Measurements from ENCODE around the gene GRK2. TPM values are rescaled to one million over a fixed set of nuclear protein-coding genes. Genes with fewer than 3 reads are reported as not detected.
A peak's percentile ranks its signal among the peaks of the same experiment; 100 is the strongest.

GRK2 gene
- total RNA-seq, 1 experiment from 2014 or later, result 69.8 TPM

- no TSS peak for BruUV-seq (replicated peaks)
- peaks cover 60% of the 10 kb centered on the region for H3K36me3 Mint-ChIP-seq (ENCODE audit: insufficient read depth, unreplicated experiment)
- H3K27ac Mint-ChIP-seq (ENCODE audit: unreplicated experiment), result no peak overlapping the region
- CTCF ChIA-PET, result interaction anchor here (0.5 to 1.8 kb wide), 3 partner anchors 10 to 65 kb away, joined by 6 to 7 read pairs (median 6); partner anchors contain the start of gene SSH3
- intact Hi-C loops (cut with micrococcal nuclease; ENCODE audit: unreplicated experiment), result no loop called here
- peaks cover 16% of the 10 kb centered on the region for H3K4me1 Mint-ChIP-seq (ENCODE audit: low read depth, unreplicated experiment)
- no peak for TF ChIP-seq CTCF (IDR thresholded peaks at IDR 0.05; ENCODE audit: unreplicated experiment)
- no peak overlapping the region for H3K4me3 Mint-ChIP-seq (ENCODE audit: low read depth, unreplicated experiment)
- H3K27me3 Mint-ChIP-seq (ENCODE audit: unreplicated experiment), result no peaks in the 10 kb centered on the region
- H3K9me3 Mint-ChIP-seq (ENCODE audit: low read depth, unreplicated experiment), result peaks cover 6% of the 10 kb centered on the region
- no peak for DNase-seq
These were observed 26.4 kb downstream of the GRK2 start for GRCh38 chr11:67292671-67293070.

GRCh38 chr11:67293090-67293489 is 26.8 kb downstream of the GRK2 start:
- peaks cover 60% of the 10 kb centered on the region for H3K36me3 Mint-ChIP-seq (ENCODE audit: insufficient read depth, unreplicated experiment)
- H3K9me3 Mint-ChIP-seq (ENCODE audit: low read depth, unreplicated experiment), result peaks cover 6% of the 10 kb centered on the region
- peak; percentile 47 for DNase-seq
- no peaks in the 10 kb centered on the region for H3K27me3 Mint-ChIP-seq (ENCODE audit: unreplicated experiment)
- H3K4me3 Mint-ChIP-seq (ENCODE audit: low read depth, unreplicated experiment), result no peak overlapping the region
- H3K27ac Mint-ChIP-seq (ENCODE audit: unreplicated experiment), result no peak overlapping the region
- no TSS peak for BruUV-seq (replicated peaks)
- intact Hi-C loops (cut with micrococcal nuclease; ENCODE audit: unreplicated experiment), result no loop called here
- CTCF ChIA-PET, result interaction anchor here (0.7 to 1.8 kb wide), 3 partner anchors 10 to 24 kb away, joined by 3 to 6 read pairs (median 6); partner anchors contain the start of gene SSH3
- peaks cover 11% of the 10 kb centered on the region for H3K4me1 Mint-ChIP-seq (ENCODE audit: low read depth, unreplicated experiment)
- no peak for TF ChIP-seq CTCF (IDR thresholded peaks at IDR 0.05; ENCODE audit: unreplicated experiment)

GRCh38 chr11:67295846-67296245 is 29.6 kb downstream of the GRK2 start:
- peaks cover 54% of the 10 kb centered on the region for H3K36me3 Mint-ChIP-seq (ENCODE audit: insufficient read depth, unreplicated experiment)
- H3K9me3 Mint-ChIP-seq (ENCODE audit: low read depth, unreplicated experiment), result peaks cover 6% of the 10 kb centered on the region
- TF ChIP-seq CTCF (IDR thresholded peaks at IDR 0.05; ENCODE audit: unreplicated experiment), result no peak
- H3K27me3 Mint-ChIP-seq (ENCODE audit: unreplicated experiment), result no peaks in the 10 kb centered on the region
- CTCF ChIA-PET, result no interaction called here
- intact Hi-C loops (cut with micrococcal nuclease; ENCODE audit: unreplicated experiment), result no loop called here
- no TSS peak for BruUV-seq (replicated peaks)
- peaks cover 10% of the 10 kb centered on the region for H3K4me1 Mint-ChIP-seq (ENCODE audit: low read depth, unreplicated experiment)
- DNase-seq, result no peak
- H3K27ac Mint-ChIP-seq (ENCODE audit: unreplicated experiment), result no peak overlapping the region
- H3K4me3 Mint-ChIP-seq (ENCODE audit: low read depth, unreplicated experiment), result no peak overlapping the region

GRCh38 chr11:67298786-67299185 is 32.5 kb downstream of the GRK2 start:
- H3K27ac Mint-ChIP-seq (ENCODE audit: unreplicated experiment), result no peak overlapping the region
- H3K36me3 Mint-ChIP-seq (ENCODE audit: insufficient read depth, unreplicated experiment), result peaks cover 53% of the 10 kb centered on the region
- CTCF ChIA-PET, result no interaction called here
- no peaks in the 10 kb centered on the region for H3K27me3 Mint-ChIP-seq (ENCODE audit: unreplicated experiment)
- no TSS peak for BruUV-seq (replicated peaks)
- no peak for DNase-seq
- TF ChIP-seq CTCF (IDR thresholded peaks at IDR 0.05; ENCODE audit: unreplicated experiment), result no peak
- H3K4me3 Mint-ChIP-seq (ENCODE audit: low read depth, unreplicated experiment), result no peak overlapping the region
- H3K9me3 Mint-ChIP-seq (ENCODE audit: low read depth, unreplicated experiment), result peaks cover 6% of the 10 kb centered on the region
- intact Hi-C loops (cut with micrococcal nuclease; ENCODE audit: unreplicated experiment), result no loop called here
- H3K4me1 Mint-ChIP-seq (ENCODE audit: low read depth, unreplicated experiment), result no peaks in the 10 kb centered on the region

Data from Calu3 (cell line).